Sigmoid colon (tissue), 7 donors: ENCODE measurements around the gene HEXA. TPM values are rescaled to one million over a fixed set of nuclear protein-coding genes. Genes with fewer than 3 reads are reported as not detected.

Experiments used
- DNase-seq: peaks from one replicate; pipeline ENCODE4 v3.0.0-alpha.2; 2019
- H3K27ac ChIP-seq, 4 donors: fragments of 200-600 bp; sonication (generic); one replicate each; pipeline ENCODE4 v1.5.1; 2016 to 2019; ENCODE audit warnings: mild to moderate bottlenecking in 1 of 4
- H3K27me3 ChIP-seq, 3 donors: fragments of 200-600 bp; sonication (generic); one replicate each; pipeline ENCODE4 v1.5.1; 2019; ENCODE audit warnings: mild to moderate bottlenecking in 1 of 3
- H3K36me3 ChIP-seq, 4 donors: fragments of 200-600 bp; sonication (generic); one replicate each; pipeline ENCODE4 v1.5.1; 2016 to 2019
- H3K4me1 ChIP-seq, 4 donors: fragments of 200-600 bp; sonication (generic); one replicate each; pipeline ENCODE4 v1.5.1; 2017 to 2019
- H3K4me3 ChIP-seq, 4 donors: fragments of 200-600 bp; sonication (generic); one replicate each; pipeline ENCODE4 v1.5.1; 2017 to 2019; ENCODE audit warnings: mild to moderate bottlenecking in 2 of 4, moderate library complexity in 1 of 4
- H3K9me3 ChIP-seq, 4 donors: fragments of 200-600 bp in 3 of 4; sonication (generic) in 3 of 4; one replicate each; pipeline versions ENCODE4 v1.5.1 to v1.6.1; 2013 to 2019
- EP300 ChIP-seq, 4 donors: sonication (generic); formaldehyde crosslinking; IDR thresholded peaks; one replicate each; pipeline ENCODE4 v1.6.1; 2017; ENCODE audit warnings: antibody characterized with exemption in 4 of 4
- POLR2A ChIP-seq, 2 donors: fragments of 450-650 bp; IDR thresholded peaks; one replicate each; pipeline ENCODE4 v1.6.1; 2016; ENCODE audit warnings: antibody characterized with exemption in 2 of 2, mild to moderate bottlenecking in 2 of 2, moderate library complexity in 2 of 2
- POLR2AphosphoS5 ChIP-seq, 4 donors: sonication (generic); formaldehyde crosslinking; IDR thresholded peaks; one replicate each; pipeline ENCODE4 v1.6.1; 2017; ENCODE audit warnings: antibody characterized with exemption in 4 of 4
- WGBS, 2 donors: extraction: QIAGEN DNeasy Blood & Tissue Kit; methylation state at CpG; one replicate each; pipeline ENCODE4 v1.1.7; 2013; 5-methylcytosine and 5-hydroxymethylcytosine counted together
- intact Hi-C: fragments of 100-400 bp; cut with DNase I; formaldehyde crosslinking; loops from one replicate; pipeline ENCODE4 v1.15.1; 2023
- polyA plus RNA-seq, 3 donors: library from polyadenylated mRNA; stranded (reverse); fragments of 200-250 nt; gene quantifications; one replicate each; pipeline ENCODE4 v1.2.3, GENCODE V29; 2013
- total RNA-seq, 4 donors: library from RNA; depleted of rRNA; stranded (reverse); fragments of >200 nt; gene quantifications; one replicate each; pipeline ENCODE4 v1.1.0, GENCODE V29; 2016
- TF ChIP-seq, protein P1 (sequence below), 4 experiments: fragments of 450-650 bp in 3 of 4; fragments of 200-600 bp in 1 of 4; IDR thresholded peaks; one replicate each; pipeline ENCODE4 v1.5.1; 2016 to 2019; ENCODE audit warnings: antibody characterized with exemption in 4 of 4, mild to moderate bottlenecking in 3 of 4, moderate library complexity in 2 of 4
- donor health status: healthy with polysubstance abuse.
- donor health status: Bipolar disorder and iron deficiency.
- donor health status: healthy.

The HEXA gene
- total and polyA plus RNA-seq, 7 donors, result 35.4 to 80.0 (median 58.3) TPM

DNA sequence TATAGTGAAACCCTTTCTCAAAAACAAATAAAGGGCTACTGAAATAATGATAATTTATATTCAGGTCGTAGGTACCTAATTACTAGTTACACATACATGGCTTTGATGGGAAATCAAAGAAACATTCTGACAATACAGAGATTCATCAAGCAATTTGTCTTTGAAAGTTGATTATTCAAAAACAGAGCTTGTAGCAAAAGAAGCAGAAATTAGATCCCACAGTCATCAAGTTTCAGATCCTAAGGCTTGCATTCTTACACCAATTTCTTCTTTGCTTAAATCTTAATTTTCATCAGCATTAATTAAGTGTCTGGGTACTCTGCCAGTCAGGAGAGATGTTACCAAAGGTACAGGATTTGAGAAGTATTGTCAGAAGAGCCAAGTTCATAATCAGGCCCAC lies 1.5 kb upstream of the HEXA start:
- Histone ChIP-seq H3K27me3 (no peaks in the 10 kb centered on the region), H3K36me3 (no peaks in the 10 kb centered on the region), H3K4me1 (peaks cover 0 to 33% (median 24%) of the 10 kb centered on the region in 4 donors), H3K9me3 (no peaks in the 10 kb centered on the region), H3K4me3 (no peak overlapping the region), H3K27ac (peak overlapping the region in 3 of 4 donors; percentile 83 to 86 (median 85))
- WGBS, 2 donors, result 65 to 86% methylated on average over 1 of the region's 1 CpG
- TF ChIP-seq, protein P1, sequence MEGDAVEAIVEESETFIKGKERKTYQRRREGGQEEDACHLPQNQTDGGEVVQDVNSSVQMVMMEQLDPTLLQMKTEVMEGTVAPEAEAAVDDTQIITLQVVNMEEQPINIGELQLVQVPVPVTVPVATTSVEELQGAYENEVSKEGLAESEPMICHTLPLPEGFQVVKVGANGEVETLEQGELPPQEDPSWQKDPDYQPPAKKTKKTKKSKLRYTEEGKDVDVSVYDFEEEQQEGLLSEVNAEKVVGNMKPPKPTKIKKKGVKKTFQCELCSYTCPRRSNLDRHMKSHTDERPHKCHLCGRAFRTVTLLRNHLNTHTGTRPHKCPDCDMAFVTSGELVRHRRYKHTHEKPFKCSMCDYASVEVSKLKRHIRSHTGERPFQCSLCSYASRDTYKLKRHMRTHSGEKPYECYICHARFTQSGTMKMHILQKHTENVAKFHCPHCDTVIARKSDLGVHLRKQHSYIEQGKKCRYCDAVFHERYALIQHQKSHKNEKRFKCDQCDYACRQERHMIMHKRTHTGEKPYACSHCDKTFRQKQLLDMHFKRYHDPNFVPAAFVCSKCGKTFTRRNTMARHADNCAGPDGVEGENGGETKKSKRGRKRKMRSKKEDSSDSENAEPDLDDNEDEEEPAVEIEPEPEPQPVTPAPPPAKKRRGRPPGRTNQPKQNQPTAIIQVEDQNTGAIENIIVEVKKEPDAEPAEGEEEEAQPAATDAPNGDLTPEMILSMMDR (IDR thresholded peaks at IDR 0.05), result no peak
- TF ChIP-seq POLR2AphosphoS5 (IDR thresholded peaks at IDR 0.05), result no peak
- no peak for TF ChIP-seq EP300 (IDR thresholded peaks at IDR 0.05)
- no peak for TF ChIP-seq POLR2A (IDR thresholded peaks at IDR 0.05)
- intact Hi-C loops, result loop anchor here (2.0 to 10.0 kb wide), 4 partner anchors 95 to 675 kb away; partner anchors contain the start of genes ARIH1, BBS4, HIGD2B and NEO1
- DNase-seq, result no peak

DNA sequence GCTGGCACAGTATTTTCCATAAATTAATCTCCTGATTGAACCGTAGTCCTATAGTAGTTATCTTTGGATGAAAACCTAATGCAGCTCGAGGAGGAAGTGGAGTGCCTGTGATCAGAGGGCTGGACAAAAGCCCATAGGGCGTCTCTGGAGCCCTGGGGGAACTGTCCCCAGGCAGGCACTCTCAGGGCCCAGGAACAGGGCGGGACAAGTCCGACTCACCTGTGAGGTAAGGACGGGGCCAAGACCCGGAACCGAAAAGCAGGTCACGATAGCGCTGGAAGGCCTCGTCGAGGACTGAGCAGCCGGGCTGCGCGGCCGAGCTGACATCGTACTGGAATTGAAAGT lies 341 bp downstream of the HEXA start:
- Histone ChIP-seq H3K9me3 (no peaks in the 10 kb centered on the region), H3K4me1 (peaks cover 0 to 33% (median 24%) of the 10 kb centered on the region in 4 donors), H3K36me3 (peaks cover 0 to 3% (median 0%) of the 10 kb centered on the region in 4 donors), H3K27ac (peak overlapping the region; percentile 82 to 86 (median 84)), H3K27me3 (no peaks in the 10 kb centered on the region), H3K4me3 (peak overlapping the region; percentile 70 to 85 (median 78))
- intact Hi-C loops, result loop anchor here (5.0 to 10.0 kb wide), 3 partner anchors 97 to 677 kb away; partner anchors contain the start of genes ARIH1, BBS4, HIGD2B and NEO1
- 0% methylated on average over 17 of the region's 17 CpGs for WGBS, 2 donors
- TF ChIP-seq, protein P1 (IDR thresholded peaks at IDR 0.05), result no peak
- TF ChIP-seq EP300 (IDR thresholded peaks at IDR 0.05), result no peak
- TF ChIP-seq POLR2AphosphoS5 (IDR thresholded peaks at IDR 0.05), result no peak
- DNase-seq, result no peak

DNA sequence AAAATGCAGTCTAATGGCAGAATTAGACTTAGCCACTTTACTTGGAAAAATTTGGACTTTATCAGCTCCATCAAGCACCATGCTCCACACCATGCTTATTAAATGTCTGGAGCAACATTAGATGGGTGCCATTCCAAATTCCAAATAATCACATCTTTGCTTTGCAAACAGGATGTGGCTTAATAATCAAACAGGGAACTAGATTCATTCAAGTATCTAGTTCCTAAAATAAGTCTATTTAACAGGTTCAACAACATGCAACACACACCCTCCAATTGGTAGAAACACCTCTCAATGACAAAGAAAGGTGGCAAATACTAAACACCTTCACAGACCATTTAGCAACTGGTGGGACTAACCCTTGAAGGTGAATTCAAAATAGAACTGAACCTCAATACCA lies 3.5 kb downstream of the HEXA start:
- no peaks in the 10 kb centered on the region for H3K27me3 ChIP-seq
- H3K27ac ChIP-seq, result no peak overlapping the region
- no peak for DNase-seq
- intact Hi-C loops, result loop anchor here (10.0 kb wide), 1 partner anchor 312 kb away; the partner anchor contains the start of genes BBS4 and HIGD2B
- no peak overlapping the region for H3K4me3 ChIP-seq
- TF ChIP-seq EP300 (IDR thresholded peaks at IDR 0.05) (no peak), POLR2A (IDR thresholded peaks at IDR 0.05) (no peak), POLR2AphosphoS5 (IDR thresholded peaks at IDR 0.05) (no peak)
- TF ChIP-seq, protein P1 (IDR thresholded peaks at IDR 0.05), result no peak
- H3K4me1 ChIP-seq, result peaks cover 0 to 40% (median 24%) of the 10 kb centered on the region in 4 donors
- H3K9me3 ChIP-seq, result no peaks in the 10 kb centered on the region
- H3K36me3 ChIP-seq, result peaks cover 0 to 18% (median 3%) of the 10 kb centered on the region in 4 donors

DNA sequence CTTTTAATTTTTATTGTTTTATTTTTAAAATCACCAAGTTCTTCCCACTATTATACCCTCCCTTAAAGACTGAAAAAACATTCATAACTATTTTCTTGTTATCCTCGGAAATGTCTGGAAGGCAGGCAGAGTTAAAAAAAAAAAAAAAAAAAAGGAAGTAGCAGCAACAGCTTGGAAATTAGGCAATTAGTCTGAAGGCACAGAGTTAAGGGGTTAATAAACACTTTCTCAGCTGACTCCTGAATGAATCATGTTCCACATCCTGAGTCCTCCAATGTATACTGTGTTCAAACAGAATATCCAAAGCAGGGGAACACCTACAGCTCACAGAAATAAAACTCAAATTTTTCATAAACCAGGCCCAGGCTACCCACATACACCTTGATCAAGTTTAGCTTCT lies 5.8 kb downstream of the HEXA start:
- H3K36me3 ChIP-seq, result peaks cover 0 to 18% (median 3%) of the 10 kb centered on the region in 4 donors
- TF ChIP-seq, protein P1 (IDR thresholded peaks at IDR 0.05), result no peak
- TF ChIP-seq POLR2AphosphoS5 (IDR thresholded peaks at IDR 0.05), result no peak
- TF ChIP-seq POLR2A (IDR thresholded peaks at IDR 0.05), result no peak
- TF ChIP-seq EP300 (IDR thresholded peaks at IDR 0.05), result no peak
- no peak overlapping the region for H3K27ac ChIP-seq
- intact Hi-C loops, result loop anchor here (10.0 kb wide), 1 partner anchor 315 kb away; the partner anchor contains the start of genes BBS4 and HIGD2B
- peaks cover 0 to 25% (median 13%) of the 10 kb centered on the region in 4 donors for H3K4me1 ChIP-seq
- H3K9me3 ChIP-seq, result no peaks in the 10 kb centered on the region
- H3K27me3 ChIP-seq, result no peaks in the 10 kb centered on the region
- H3K4me3 ChIP-seq, result no peak overlapping the region
- no peak for DNase-seq
- 73 to 82% methylated on average over 1 of the region's 1 CpG for WGBS, 2 donors

DNA sequence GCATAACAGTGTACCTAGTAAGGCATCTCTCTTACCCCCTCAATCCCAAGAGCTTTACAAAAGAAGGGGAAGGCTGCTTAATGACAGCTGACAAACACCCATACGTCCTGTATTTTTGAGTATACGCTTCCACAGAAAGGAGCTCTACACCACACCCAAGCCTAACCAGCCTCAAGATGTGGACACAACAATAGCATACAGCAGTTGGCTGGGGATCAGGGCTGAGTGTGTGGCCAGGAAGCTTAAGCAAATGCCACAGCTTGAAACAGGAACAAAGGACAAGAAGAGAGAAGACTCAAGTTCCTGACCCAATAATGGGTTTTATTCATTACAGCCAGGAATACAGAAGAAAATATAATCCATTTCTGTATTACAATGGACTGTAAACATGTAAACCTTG lies 6.9 kb downstream of the HEXA start:
- no peaks in the 10 kb centered on the region for H3K27me3 ChIP-seq
- intact Hi-C loops, result no loop called here

More for the DNA sequence above, 6.9 kb downstream of the HEXA start:
- DNase-seq, result no peak
- no peak overlapping the region for H3K4me3 ChIP-seq
- no peaks in the 10 kb centered on the region for H3K9me3 ChIP-seq
- H3K27ac ChIP-seq, result peak overlapping the region in 2 of 4 donors; percentile 37 to 48
- TF ChIP-seq, protein P1 (IDR thresholded peaks at IDR 0.05), result no peak
- TF ChIP-seq POLR2AphosphoS5 (IDR thresholded peaks at IDR 0.05) (no peak), EP300 (IDR thresholded peaks at IDR 0.05) (no peak)
- peaks cover 0 to 18% (median 3%) of the 10 kb centered on the region in 4 donors for H3K36me3 ChIP-seq
- peaks cover 0 to 15% (median 4%) of the 10 kb centered on the region in 4 donors for H3K4me1 ChIP-seq
- 50 to 70% methylated on average over 2 of the region's 2 CpGs for WGBS, 2 donors
